GM12878 (cell line): ENCODE results near the gene DNMT3B. TPM values are rescaled to one million over a fixed set of nuclear protein-coding genes. Genes with fewer than 3 reads are reported as not detected.

Experiments
- ATAC-seq: fragments of 200-7000 bp; cut with Tn5 transposase; 3 replicates; pipeline ENCODE4 v1.9.1; 2020; ENCODE audit warnings: mild to moderate bottlenecking, moderate library complexity
- BruUV-seq: library from RNA; stranded (reverse); fragments of 400-500 nt; replicated peaks from 2 replicates; lab custom pipeline; 2021; lab: Mats Ljungman, UMichigan
- CTCF ChIA-PET: fragments of 300-600 bp; sonication (Branson Sonifier 250); formaldehyde crosslinking; extraction: SDS; loops from one replicate; lab custom pipeline; 2021; ENCODE audit warnings: inconsistent platforms; lab: Yijun Ruan, JAX
- POLR2A ChIA-PET: fragments of 350-600 bp; formaldehyde crosslinking; extraction: SDS; loops from one replicate; lab custom pipeline; 2021; ENCODE audit warnings: inconsistent platforms; lab: Charles Lee
- RAD21 ChIA-PET: fragments of 300-600 bp; sonication (Branson Sonifier 250); formaldehyde crosslinking; loops from one replicate; lab custom pipeline; 2023; ENCODE audit warnings: antibody characterized with exemption; ENCODE audit not compliant: unreplicated experiment; lab: Charles Lee
- SMC1A ChIA-PET: fragments of 300-600 bp; sonication (Branson Sonifier 250); formaldehyde crosslinking; loops from one replicate; lab custom pipeline; 2023; ENCODE audit not compliant: unreplicated experiment, uncharacterized antibody; lab: Charles Lee
- DNase-seq: peaks from one replicate; pipeline ENCODE4 v3.0.0-alpha.2; 2011; ENCODE audit warnings: low read depth, low spot score
- FAIRE-seq: peaks from 3 replicates; lab custom pipeline; 2011; peaks lifted over from hg19 to GRCh38; lab: Jason Lieb, UNC
- H2AFZ ChIP-seq: 2 replicates; pipeline ENCODE4 v1.6.0; 2011; ENCODE audit warnings: low read depth, low read length, control low read depth; ENCODE audit not compliant: control insufficient read depth
- H3K27ac ChIP-seq: 2 replicates; pipeline ENCODE4 v1.5.1; 2011; ENCODE audit warnings: control low read depth; ENCODE audit not compliant: control insufficient read depth, insufficient read depth
- H3K27me3 ChIP-seq, 2 experiments: replicated peaks in 1 of 2; 2 replicates each; pipeline versions ENCODE4 v1.6.0 to v1.6.1; 2011; ENCODE audit warnings: low read length in 1 of 2; ENCODE audit not compliant: control insufficient read depth in 2 of 2, insufficient read depth in 2 of 2
- H3K36me3 ChIP-seq, 2 experiments: 2 replicates each; pipeline ENCODE4 v1.5.1; 2011; ENCODE audit warnings: low read length in 1 of 2; ENCODE audit not compliant: control insufficient read depth in 2 of 2, insufficient read depth in 2 of 2
- H3K4me1 ChIP-seq: 2 replicates; pipeline ENCODE4 v1.6.1; 2011; ENCODE audit warnings: mild to moderate bottlenecking, low read length, moderate library complexity, mixed read lengths; ENCODE audit not compliant: control insufficient read depth, insufficient read depth
- H3K4me2 ChIP-seq: 2 replicates; pipeline ENCODE4 v1.6.0; 2011; ENCODE audit warnings: control low read depth; ENCODE audit not compliant: control insufficient read depth, insufficient read depth
- H3K4me3 ChIP-seq: fragments of 200-600 bp; sonication (generic); 2 replicates; pipeline ENCODE4 v1.5.1; 2016
- H3K79me2 ChIP-seq: 2 replicates; pipeline ENCODE4 v1.6.0; 2011; ENCODE audit warnings: low read length; ENCODE audit not compliant: control insufficient read depth, insufficient read depth
- H3K9ac ChIP-seq: 2 replicates; pipeline ENCODE4 v1.8.0; 2011; ENCODE audit warnings: low read length, control low read depth, mixed read lengths; ENCODE audit not compliant: control insufficient read depth, insufficient read depth
- H3K9me3 ChIP-seq: replicated peaks from 3 replicates; pipeline ENCODE4 v1.5.1; 2011; ENCODE audit warnings: mild to moderate bottlenecking, low read length; ENCODE audit not compliant: control insufficient read depth, insufficient read depth
- H4K20me1 ChIP-seq: 2 replicates; pipeline ENCODE4 v1.6.0; 2011; ENCODE audit not compliant: control insufficient read depth, insufficient read depth
- ATF7 ChIP-seq: fragments of 450-650 bp; IDR thresholded peaks from 2 replicates; pipeline ENCODE4 v1.6.1; 2016; ENCODE audit warnings: low read depth, mild to moderate bottlenecking
- BCL11A ChIP-seq: IDR thresholded peaks from 2 replicates; pipeline ENCODE4 v1.6.1; 2011; ENCODE audit warnings: low read depth, low read length
- BHLHE40 ChIP-seq, 2 experiments: fragments of 450-650 bp in 1 of 2; IDR thresholded peaks; 2 replicates each; pipeline ENCODE4 v1.6.1; 2011 to 2017; ENCODE audit warnings: low read depth in 2 of 2, borderline replicate concordance in 1 of 2, improper control_type of control experiment in 1 of 2, low read length in 1 of 2, mild to moderate bottlenecking in 1 of 2
- CEBPB ChIP-seq, 2 experiments: fragments of 150-350 bp in 1 of 2; IDR thresholded peaks; 2 replicates each; pipeline ENCODE4 v1.6.1; 2012 to 2014; ENCODE audit warnings: low read depth in 2 of 2, low read length in 2 of 2, borderline replicate concordance in 1 of 2, inconsistent platforms in 1 of 2
- EED ChIP-seq: sonication (generic); IDR thresholded peaks from 2 replicates; pipeline ENCODE4 v1.6.1; 2016; ENCODE audit warnings: antibody characterized with exemption, low read depth
- EP300 ChIP-seq, 2 experiments: fragments of 150-350 bp in 1 of 2; IDR thresholded peaks; 2 replicates each; pipeline ENCODE4 v1.6.1; 2011 to 2012; ENCODE audit warnings: low read depth in 2 of 2, low read length in 2 of 2, borderline replicate concordance in 1 of 2, improper control_type of control experiment in 1 of 2, inconsistent platforms in 1 of 2; ENCODE audit not compliant: control insufficient read depth in 1 of 2
- ESRRA ChIP-seq: IDR thresholded peaks from 2 replicates; pipeline ENCODE4 v1.6.1; 2012; ENCODE audit warnings: mild to moderate bottlenecking, low read length, improper control_type of control experiment
- GABPA ChIP-seq: IDR thresholded peaks from 2 replicates; pipeline ENCODE4 v1.6.1; 2014; ENCODE audit warnings: antibody characterized with exemption, low read depth, mild to moderate bottlenecking, inconsistent platforms
- NFIC ChIP-seq: IDR thresholded peaks from 2 replicates; pipeline ENCODE4 v1.6.1; 2012; ENCODE audit warnings: low read depth, mild to moderate bottlenecking, inconsistent platforms, low read length, moderate library complexity
- NFYB ChIP-seq: IDR thresholded peaks from 2 replicates; pipeline ENCODE4 v1.6.1; 2011; ENCODE audit warnings: low read depth, mild to moderate bottlenecking, low read length, improper control_type of control experiment, moderate library complexity; ENCODE audit not compliant: insufficient read depth
- PML ChIP-seq: IDR thresholded peaks from 2 replicates; pipeline ENCODE4 v1.6.1; 2012; ENCODE audit warnings: low read length, inconsistent platforms
- SMAD1 ChIP-seq: fragments of 450-650 bp; IDR thresholded peaks from 2 replicates; pipeline ENCODE4 v1.6.1; 2018; ENCODE audit warnings: mild to moderate bottlenecking, low read depth; ENCODE audit not compliant: partially characterized antibody
- SREBF2 ChIP-seq: IDR thresholded peaks from 2 replicates; pipeline ENCODE4 v1.6.1; 2012; ENCODE audit warnings: mild to moderate bottlenecking, low read length
- TARDBP ChIP-seq: IDR thresholded peaks from 2 replicates; pipeline ENCODE4 v1.6.1; 2016; ENCODE audit warnings: borderline replicate concordance
- ZBED1 ChIP-seq: IDR thresholded peaks from 2 replicates; pipeline ENCODE4 v1.6.1; 2016; ENCODE audit warnings: borderline replicate concordance
- WGBS: methylation state at CpG from one replicate; pipeline ENCODE4 v1.1.6; 2016; ENCODE audit warnings: low lambda C conversion rate; ENCODE audit not compliant: insufficient replicate concordance, insufficient coverage; ENCODE audit errors: missing lambda C conversion rate; 5-methylcytosine and 5-hydroxymethylcytosine counted together
- in situ Hi-C: fragments of 300-500 bp; cut with MboI; formaldehyde crosslinking; loops from 9 replicates; pipeline ENCODE4 v1.14.3; 2018; ENCODE audit warnings: mixed read lengths
- intact Hi-C: fragments of 100-400 bp; cut with micrococcal nuclease; formaldehyde crosslinking; loops from one replicate; pipeline ENCODE4 v1.14.2; 2022; ENCODE audit not compliant: unreplicated experiment
- polyA plus RNA-seq, 11 experiments: library from polyadenylated mRNA; depleted of rRNA in 4 of 11; unstranded in 6 of 11; stranded (reverse) in 5 of 11; fragments of >200 nt; fragmentation: Nextera tagmentation in 4 of 11; fragmentation: Illumina TruSeq in 1 of 11; extraction: Ambion mirVana in 4 of 11; extraction: Trizol in 1 of 11; gene quantifications; 1 replicate in 1 of 11; 2 replicates in 10 of 11; pipeline versions ENCODE4 v1.2.1 to v1.2.3, GENCODE V29; 2011 to 2016; ENCODE audit warnings: inconsistent platforms in 2 of 11, missing spikeins in 2 of 11, low read depth in 1 of 11
- total RNA-seq, 4 experiments: library from RNA; depleted of rRNA in 3 of 4; stranded (reverse); fragments of >200 nt in 3 of 4; fragmentation: Illumina TruSeq in 1 of 4; extraction: Trizol in 1 of 4; gene quantifications; 2 replicates each; pipeline versions ENCODE4 v1.2.1 to v1.2.3, GENCODE V29; 2013 to 2021
- TF ChIP-seq, protein P1 (sequence below): IDR thresholded peaks from 2 replicates; pipeline ENCODE4 v1.6.1; 2012; ENCODE audit warnings: low read depth, low read length, improper control_type of control experiment
- TF ChIP-seq, protein P2 (sequence below): fragments of 450-650 bp; IDR thresholded peaks from 2 replicates; pipeline ENCODE4 v1.6.1; 2016; ENCODE audit warnings: mild to moderate bottlenecking, moderate library complexity, borderline replicate concordance
- TF ChIP-seq, protein P3 (sequence below), 3 experiments: IDR thresholded peaks in 2 of 3; conservative IDR thresholded peaks in 1 of 3; 2 replicates each; pipeline ENCODE4 v1.5.1; 2011; ENCODE audit warnings: low read depth in 3 of 3, low read length in 3 of 3, mild to moderate bottlenecking in 3 of 3, control low read depth in 2 of 3, moderate library complexity in 2 of 3, inconsistent platforms in 1 of 3, mixed read lengths in 1 of 3; ENCODE audit not compliant: control insufficient read depth in 2 of 3, insufficient read depth in 1 of 3; ENCODE audit errors: extremely low read depth in 1 of 3
- TF ChIP-seq, protein P4 (sequence below): IDR thresholded peaks from 2 replicates; pipeline ENCODE4 v1.6.1; 2011; ENCODE audit warnings: low read depth, mild to moderate bottlenecking, low read length, moderate library complexity, borderline replicate concordance; ENCODE audit errors: extremely low read depth

Gene DNMT3B
- total and polyA plus RNA-seq, 10 of the 15 experiments (the other 5 are each of a cell fraction or from before 2014, with no cell fraction given), result 0.23 to 1.9 (median 1.1) TPM

DNA sequence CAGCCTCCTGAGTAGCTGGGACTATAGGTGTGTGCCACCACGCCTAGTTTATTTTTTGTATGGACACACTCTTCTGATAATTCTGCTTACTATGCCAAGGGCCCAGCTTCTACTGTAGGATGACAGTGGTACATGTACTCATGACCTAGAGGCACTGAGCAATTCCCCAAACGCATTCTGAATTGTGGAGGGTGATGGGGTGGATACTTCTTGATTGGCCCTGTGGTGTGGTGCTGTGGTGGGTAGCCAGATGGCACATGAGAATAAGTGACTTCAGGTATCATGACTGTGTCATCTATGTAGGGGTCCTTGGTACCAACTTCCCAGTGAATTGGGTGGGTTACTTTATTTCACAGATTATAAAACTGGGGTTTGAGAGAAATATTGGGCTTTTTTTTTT, 11.0 kb downstream of the DNMT3B start:
- Histone ChIP-seq H3K4me3 (no peak overlapping the region), H3K9me3 (no peaks in the 10 kb centered on the region), H3K4me2 (no peak overlapping the region), H3K36me3 (no peaks in the 10 kb centered on the region), H2AFZ (no peak overlapping the region), H4K20me1 (no peaks in the 10 kb centered on the region), H3K27ac (no peak overlapping the region), H3K9ac (no peak overlapping the region), H3K27me3 (no peaks in the 10 kb centered on the region), H3K4me1 (peaks cover 9% of the 10 kb centered on the region), H3K79me2 (no peaks in the 10 kb centered on the region)
- DNase-seq (no peak), ATAC-seq (no peak), FAIRE-seq (no peak)
- ChIA-PET CTCF (interaction anchor here (0.6 to 1.3 kb wide), 2 partner anchors 30 to 101 kb away, joined by 3 read pairs; no protein-coding TSS in a partner anchor), RAD21 (no interaction called here), SMC1A (no interaction called here), POLR2A (no interaction called here)
- no TSS peak for BruUV-seq
- in situ Hi-C loops, result no loop called here
- intact Hi-C loops, result no loop called here
- WGBS, result 34% methylated on average over 2 of the region's 2 CpGs
- TF ChIP-seq SREBF2 (no peak), NFYB (no peak), NFIC (no peak), EP300 (IDR thresholded peaks at IDR 0.05; ENCODE audit: borderline replicate concordance in 1 of 2, control insufficient read depth in 1 of 2, low read depth in 2 of 2, low read length in 2 of 2) (no peak), ESRRA (no peak), CEBPB (IDR thresholded peaks at IDR 0.05; ENCODE audit: borderline replicate concordance in 1 of 2, low read depth in 2 of 2, low read length in 2 of 2) (no peak), BCL11A (no peak), BHLHE40 (IDR thresholded peaks at IDR 0.05; ENCODE audit: borderline replicate concordance in 1 of 2, low read depth in 2 of 2, low read length in 1 of 2) (no peak), SMAD1 (no peak), PML (no peak), EED (no peak), TARDBP (no peak), ATF7 (no peak), ZBED1 (no peak), GABPA (no peak)
- TF ChIP-seq, protein P1, sequence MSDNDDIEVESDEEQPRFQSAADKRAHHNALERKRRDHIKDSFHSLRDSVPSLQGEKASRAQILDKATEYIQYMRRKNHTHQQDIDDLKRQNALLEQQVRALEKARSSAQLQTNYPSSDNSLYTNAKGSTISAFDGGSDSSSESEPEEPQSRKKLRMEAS, result no peak
- TF ChIP-seq, protein P2, sequence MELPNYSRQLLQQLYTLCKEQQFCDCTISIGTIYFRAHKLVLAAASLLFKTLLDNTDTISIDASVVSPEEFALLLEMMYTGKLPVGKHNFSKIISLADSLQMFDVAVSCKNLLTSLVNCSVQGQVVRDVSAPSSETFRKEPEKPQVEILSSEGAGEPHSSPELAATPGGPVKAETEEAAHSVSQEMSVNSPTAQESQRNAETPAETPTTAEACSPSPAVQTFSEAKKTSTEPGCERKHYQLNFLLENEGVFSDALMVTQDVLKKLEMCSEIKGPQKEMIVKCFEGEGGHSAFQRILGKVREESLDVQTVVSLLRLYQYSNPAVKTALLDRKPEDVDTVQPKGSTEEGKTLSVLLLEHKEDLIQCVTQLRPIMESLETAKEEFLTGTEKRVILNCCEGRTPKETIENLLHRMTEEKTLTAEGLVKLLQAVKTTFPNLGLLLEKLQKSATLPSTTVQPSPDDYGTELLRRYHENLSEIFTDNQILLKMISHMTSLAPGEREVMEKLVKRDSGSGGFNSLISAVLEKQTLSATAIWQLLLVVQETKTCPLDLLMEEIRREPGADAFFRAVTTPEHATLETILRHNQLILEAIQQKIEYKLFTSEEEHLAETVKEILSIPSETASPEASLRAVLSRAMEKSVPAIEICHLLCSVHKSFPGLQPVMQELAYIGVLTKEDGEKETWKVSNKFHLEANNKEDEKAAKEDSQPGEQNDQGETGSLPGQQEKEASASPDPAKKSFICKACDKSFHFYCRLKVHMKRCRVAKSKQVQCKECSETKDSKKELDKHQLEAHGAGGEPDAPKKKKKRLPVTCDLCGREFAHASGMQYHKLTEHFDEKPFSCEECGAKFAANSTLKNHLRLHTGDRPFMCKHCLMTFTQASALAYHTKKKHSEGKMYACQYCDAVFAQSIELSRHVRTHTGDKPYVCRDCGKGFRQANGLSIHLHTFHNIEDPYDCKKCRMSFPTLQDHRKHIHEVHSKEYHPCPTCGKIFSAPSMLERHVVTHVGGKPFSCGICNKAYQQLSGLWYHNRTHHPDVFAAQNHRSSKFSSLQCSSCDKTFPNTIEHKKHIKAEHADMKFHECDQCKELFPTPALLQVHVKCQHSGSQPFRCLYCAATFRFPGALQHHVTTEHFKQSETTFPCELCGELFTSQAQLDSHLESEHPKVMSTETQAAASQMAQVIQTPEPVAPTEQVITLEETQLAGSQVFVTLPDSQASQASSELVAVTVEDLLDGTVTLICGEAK, result no peak
- TF ChIP-seq, protein P3, sequence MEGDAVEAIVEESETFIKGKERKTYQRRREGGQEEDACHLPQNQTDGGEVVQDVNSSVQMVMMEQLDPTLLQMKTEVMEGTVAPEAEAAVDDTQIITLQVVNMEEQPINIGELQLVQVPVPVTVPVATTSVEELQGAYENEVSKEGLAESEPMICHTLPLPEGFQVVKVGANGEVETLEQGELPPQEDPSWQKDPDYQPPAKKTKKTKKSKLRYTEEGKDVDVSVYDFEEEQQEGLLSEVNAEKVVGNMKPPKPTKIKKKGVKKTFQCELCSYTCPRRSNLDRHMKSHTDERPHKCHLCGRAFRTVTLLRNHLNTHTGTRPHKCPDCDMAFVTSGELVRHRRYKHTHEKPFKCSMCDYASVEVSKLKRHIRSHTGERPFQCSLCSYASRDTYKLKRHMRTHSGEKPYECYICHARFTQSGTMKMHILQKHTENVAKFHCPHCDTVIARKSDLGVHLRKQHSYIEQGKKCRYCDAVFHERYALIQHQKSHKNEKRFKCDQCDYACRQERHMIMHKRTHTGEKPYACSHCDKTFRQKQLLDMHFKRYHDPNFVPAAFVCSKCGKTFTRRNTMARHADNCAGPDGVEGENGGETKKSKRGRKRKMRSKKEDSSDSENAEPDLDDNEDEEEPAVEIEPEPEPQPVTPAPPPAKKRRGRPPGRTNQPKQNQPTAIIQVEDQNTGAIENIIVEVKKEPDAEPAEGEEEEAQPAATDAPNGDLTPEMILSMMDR (IDR thresholded peaks at IDR 0.05 in 2 of 3, conservative IDR thresholded peaks at IDR 0.05 in 1 of 3; ENCODE audit: control insufficient read depth in 2 of 3, extremely low read depth in 1 of 3, insufficient read depth in 1 of 3, low read depth in 3 of 3, low read length in 3 of 3), result no peak
- TF ChIP-seq, protein P4, sequence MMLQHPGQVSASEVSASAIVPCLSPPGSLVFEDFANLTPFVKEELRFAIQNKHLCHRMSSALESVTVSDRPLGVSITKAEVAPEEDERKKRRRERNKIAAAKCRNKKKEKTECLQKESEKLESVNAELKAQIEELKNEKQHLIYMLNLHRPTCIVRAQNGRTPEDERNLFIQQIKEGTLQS, result no peak
